Vagina (tissue), 2 donors: ENCODE data around the gene JMJD7.

Experiments used
- POLR2A ChIP-seq, 2 donors: fragments of 450-650 bp; IDR thresholded peaks; one replicate each; pipeline ENCODE4 v1.6.1; 2017; ENCODE audit warnings: antibody characterized with exemption in 2 of 2, mild to moderate bottlenecking in 2 of 2, moderate library complexity in 2 of 2
- TF ChIP-seq, protein P1 (sequence below), 3 experiments: fragments of 450-650 bp in 2 of 3; fragments of 200-600 bp in 1 of 3; sonication (generic) in 1 of 3; IDR thresholded peaks; one replicate each; pipeline ENCODE4 v1.5.1; 2017 to 2019; ENCODE audit warnings: antibody characterized with exemption in 3 of 3, mild to moderate bottlenecking in 2 of 3, moderate library complexity in 2 of 3

- TF ChIP-seq, protein P1, sequence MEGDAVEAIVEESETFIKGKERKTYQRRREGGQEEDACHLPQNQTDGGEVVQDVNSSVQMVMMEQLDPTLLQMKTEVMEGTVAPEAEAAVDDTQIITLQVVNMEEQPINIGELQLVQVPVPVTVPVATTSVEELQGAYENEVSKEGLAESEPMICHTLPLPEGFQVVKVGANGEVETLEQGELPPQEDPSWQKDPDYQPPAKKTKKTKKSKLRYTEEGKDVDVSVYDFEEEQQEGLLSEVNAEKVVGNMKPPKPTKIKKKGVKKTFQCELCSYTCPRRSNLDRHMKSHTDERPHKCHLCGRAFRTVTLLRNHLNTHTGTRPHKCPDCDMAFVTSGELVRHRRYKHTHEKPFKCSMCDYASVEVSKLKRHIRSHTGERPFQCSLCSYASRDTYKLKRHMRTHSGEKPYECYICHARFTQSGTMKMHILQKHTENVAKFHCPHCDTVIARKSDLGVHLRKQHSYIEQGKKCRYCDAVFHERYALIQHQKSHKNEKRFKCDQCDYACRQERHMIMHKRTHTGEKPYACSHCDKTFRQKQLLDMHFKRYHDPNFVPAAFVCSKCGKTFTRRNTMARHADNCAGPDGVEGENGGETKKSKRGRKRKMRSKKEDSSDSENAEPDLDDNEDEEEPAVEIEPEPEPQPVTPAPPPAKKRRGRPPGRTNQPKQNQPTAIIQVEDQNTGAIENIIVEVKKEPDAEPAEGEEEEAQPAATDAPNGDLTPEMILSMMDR (IDR thresholded peaks at IDR 0.05), result no peak
- TF ChIP-seq POLR2A (IDR thresholded peaks at IDR 0.05), result no peak
Observed at GRCh38 chr15:41801850-41802455, 25.9 kb upstream of the JMJD7 start.
